Measurements from ENCODE around the gene PELO.

The PELO gene

GRCh38 chr5:52802272-52802973 lies 14.7 kb downstream of the PELO start:
- H3K4me3 ChIP-seq (ENCODE audit: low read depth, low read length): peak overlapping the region; percentile 86
- no peak for TF ChIP-seq CTCF (IDR thresholded peaks at IDR 0.05; ENCODE audit: low read depth, low read length)
- no peak for TF ChIP-seq MYC (IDR thresholded peaks at IDR 0.05; ENCODE audit: low read depth, low read length)
- TF ChIP-seq POLR2A (IDR thresholded peaks at IDR 0.05; ENCODE audit: extremely low read depth, insufficient read length): no peak
- TF ChIP-seq MAX (IDR thresholded peaks at IDR 0.05; ENCODE audit: low read depth, low read length): no peak
- DNase-seq (ENCODE audit: low read depth): no peak

- no peak for TF ChIP-seq POLR2A (IDR thresholded peaks at IDR 0.05; ENCODE audit: extremely low read depth, insufficient read length)
- TF ChIP-seq MYC (IDR thresholded peaks at IDR 0.05; ENCODE audit: low read depth, low read length): no peak
- TF ChIP-seq CTCF (IDR thresholded peaks at IDR 0.05; ENCODE audit: low read depth, low read length): no peak
- no peak for TF ChIP-seq MAX (IDR thresholded peaks at IDR 0.05; ENCODE audit: low read depth, low read length)
- no peak for DNase-seq (ENCODE audit: low read depth)
- peak overlapping the region; percentile 86 for H3K4me3 ChIP-seq (ENCODE audit: low read depth, low read length)
Measured at GRCh38 chr5:52802974-52803336, 15.2 kb downstream of the PELO start.

- no peak for TF ChIP-seq MAX (IDR thresholded peaks at IDR 0.05; ENCODE audit: low read depth, low read length)
- TF ChIP-seq POLR2A (IDR thresholded peaks at IDR 0.05; ENCODE audit: extremely low read depth, insufficient read length): no peak
- TF ChIP-seq MYC (IDR thresholded peaks at IDR 0.05; ENCODE audit: low read depth, low read length): no peak
- no peak for TF ChIP-seq CTCF (IDR thresholded peaks at IDR 0.05; ENCODE audit: low read depth, low read length)
- no peak for DNase-seq (ENCODE audit: low read depth)
- H3K4me3 ChIP-seq (ENCODE audit: low read depth, low read length): no peak overlapping the region
Measured at GRCh38 chr5:52804387-52804791, 16.7 kb downstream of the PELO start.

GRCh38 chr5:52804981-52805380 lies 17.3 kb downstream of the PELO start:
- DNase-seq (ENCODE audit: low read depth): peak; percentile 33
- TF ChIP-seq MYC (IDR thresholded peaks at IDR 0.05; ENCODE audit: low read depth, low read length) (no peak), CTCF (IDR thresholded peaks at IDR 0.05; ENCODE audit: low read depth, low read length) (no peak), MAX (IDR thresholded peaks at IDR 0.05; ENCODE audit: low read depth, low read length) (no peak), POLR2A (IDR thresholded peaks at IDR 0.05; ENCODE audit: extremely low read depth, insufficient read length) (no peak)
- no peak overlapping the region for H3K4me3 ChIP-seq (ENCODE audit: low read depth, low read length)

GRCh38 chr5:52805615-52806014 lies 17.9 kb downstream of the PELO start:
- H3K4me3 ChIP-seq (ENCODE audit: low read depth, low read length): no peak overlapping the region
- DNase-seq (ENCODE audit: low read depth): no peak
- no peak for TF ChIP-seq MYC (IDR thresholded peaks at IDR 0.05; ENCODE audit: low read depth, low read length)
- TF ChIP-seq POLR2A (IDR thresholded peaks at IDR 0.05; ENCODE audit: extremely low read depth, insufficient read length): no peak
- no peak for TF ChIP-seq MAX (IDR thresholded peaks at IDR 0.05; ENCODE audit: low read depth, low read length)
- TF ChIP-seq CTCF (IDR thresholded peaks at IDR 0.05; ENCODE audit: low read depth, low read length): no peak
